HG02623 (cell line): ENCODE data around the gene BEAN1.
"Not testable (repeated sequence)": the region's sequence is repeated elsewhere in the genome, so short reads cannot be mapped to it uniquely, and the experiment has no call there.

Experiments
- ATAC-seq: cut with Tn5 transposase; IDR thresholded peaks from one replicate; pipeline ENCODE4 v1.9.1; 2021; ENCODE audit warnings: moderate library complexity; ENCODE audit not compliant: unreplicated experiment

The BEAN1 gene

DNA sequence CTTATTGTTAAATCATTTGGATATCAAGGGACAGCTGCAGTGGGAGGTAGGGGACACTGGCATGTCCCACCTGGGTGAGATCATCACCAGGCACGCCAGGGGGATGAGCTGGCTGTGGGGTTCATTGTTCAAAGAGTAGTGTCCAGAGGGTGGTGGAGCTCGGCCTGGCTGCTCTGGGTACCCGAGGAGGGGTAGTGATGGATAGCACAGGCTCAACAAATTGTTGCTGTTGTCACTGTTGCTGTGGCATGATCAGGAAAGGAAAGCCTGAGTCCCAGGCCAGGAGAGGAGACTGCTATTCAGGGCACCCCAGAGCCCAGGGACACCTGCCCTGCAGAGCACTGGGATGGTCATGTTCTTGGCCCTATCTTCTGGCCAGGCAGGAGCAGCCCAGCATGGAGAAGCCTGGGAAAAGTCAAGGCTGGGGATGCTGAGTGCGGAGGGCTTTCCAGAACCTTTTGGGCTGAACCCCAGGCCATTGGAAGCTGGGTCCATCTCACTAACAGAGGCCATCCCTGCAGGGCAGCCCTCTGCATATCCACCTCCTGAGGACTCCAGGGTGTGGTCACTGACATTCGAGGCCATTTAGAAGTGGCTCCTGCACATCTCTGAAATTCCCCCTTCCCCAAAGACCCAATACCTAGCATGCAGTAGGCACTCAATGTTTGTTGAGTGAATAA, 12.1 kb downstream of the BEAN1 start:
- ATAC-seq, result no peak

DNA sequence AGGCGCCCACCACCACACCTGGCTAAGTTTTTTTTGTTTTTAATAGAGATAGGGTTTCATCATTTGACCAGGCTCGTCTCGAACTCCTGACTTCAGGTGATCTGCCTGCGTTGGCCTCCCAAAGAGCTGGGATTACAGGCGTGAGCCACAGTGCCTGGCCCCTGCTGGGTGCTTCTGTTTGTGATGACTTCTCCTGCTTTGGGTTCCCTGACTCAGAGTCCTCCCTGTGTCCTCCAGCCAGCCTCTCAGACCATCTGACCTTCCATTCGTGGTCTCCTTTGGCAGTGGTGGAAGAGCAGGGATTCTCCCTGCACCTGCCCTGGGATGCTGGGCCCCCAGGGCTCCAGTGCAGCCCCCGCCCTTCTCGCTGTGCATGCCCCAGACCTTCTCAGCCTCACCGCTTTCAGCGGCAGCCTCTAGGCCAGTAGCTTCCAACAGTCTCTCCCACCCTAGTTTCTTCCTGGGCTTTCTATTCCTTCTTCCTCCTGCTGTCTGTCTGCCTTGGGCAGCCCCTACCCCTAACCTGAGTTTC, 13.2 kb downstream of the BEAN1 start:
- no peak for ATAC-seq

DNA sequence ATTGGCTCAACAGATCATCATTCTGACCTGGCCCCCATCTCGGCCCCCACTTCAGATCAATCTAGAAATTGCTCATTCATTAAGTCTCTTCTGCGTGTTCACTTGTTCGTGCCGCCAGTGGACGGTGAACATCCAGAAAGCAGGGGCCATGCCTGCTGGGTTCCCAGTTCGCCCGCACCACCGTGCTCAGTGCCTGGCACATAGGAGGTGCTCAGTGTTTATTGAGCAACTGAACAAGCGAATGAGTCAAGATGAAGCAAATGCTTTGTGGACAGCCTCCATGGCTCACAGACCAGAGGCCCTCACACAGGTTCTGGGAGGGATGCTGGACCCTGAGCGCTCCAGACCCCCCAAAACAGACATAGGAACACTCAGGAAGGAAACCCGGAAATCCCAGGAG, 13.9 kb downstream of the BEAN1 start:
- ATAC-seq, result no peak

DNA sequence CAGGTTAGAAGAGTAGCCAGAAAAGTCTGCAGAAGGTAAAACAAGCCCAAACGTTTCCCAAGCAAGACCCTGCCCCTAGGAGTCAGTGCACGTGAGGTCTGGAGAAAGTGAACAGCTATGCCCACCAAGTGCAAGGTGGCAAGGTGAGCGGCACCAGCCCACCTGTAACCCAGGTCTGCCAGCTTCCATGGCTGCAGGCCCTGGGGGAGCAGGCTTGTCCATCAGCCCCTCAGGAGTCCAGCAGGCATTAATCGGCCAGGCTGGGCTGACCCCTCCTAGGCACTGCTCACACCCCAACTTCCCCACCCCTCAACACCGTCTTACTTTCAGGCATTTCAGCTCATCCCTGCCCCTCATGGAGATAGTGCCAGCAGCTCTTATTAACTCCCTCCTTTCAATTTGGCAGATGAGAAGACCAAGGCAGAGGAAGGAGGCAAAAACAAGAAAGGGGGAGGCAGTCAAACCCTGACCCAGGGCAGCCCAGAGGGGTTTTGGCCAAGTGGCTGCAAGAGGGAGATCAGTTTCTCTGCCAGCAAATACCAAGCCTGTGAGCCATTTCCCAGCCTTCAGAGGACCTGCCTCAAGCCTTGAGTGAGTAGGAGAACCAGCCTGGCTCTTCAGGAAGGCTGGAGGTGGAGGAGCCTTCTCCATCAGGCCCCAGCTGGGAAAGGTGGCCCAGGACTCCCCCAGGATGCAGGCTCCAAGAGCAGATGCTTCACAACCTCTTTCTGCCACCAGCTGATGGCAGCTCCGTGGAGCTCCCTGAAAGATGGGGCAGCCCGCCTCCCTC, 14.7 kb downstream of the BEAN1 start:
- no peak for ATAC-seq

DNA sequence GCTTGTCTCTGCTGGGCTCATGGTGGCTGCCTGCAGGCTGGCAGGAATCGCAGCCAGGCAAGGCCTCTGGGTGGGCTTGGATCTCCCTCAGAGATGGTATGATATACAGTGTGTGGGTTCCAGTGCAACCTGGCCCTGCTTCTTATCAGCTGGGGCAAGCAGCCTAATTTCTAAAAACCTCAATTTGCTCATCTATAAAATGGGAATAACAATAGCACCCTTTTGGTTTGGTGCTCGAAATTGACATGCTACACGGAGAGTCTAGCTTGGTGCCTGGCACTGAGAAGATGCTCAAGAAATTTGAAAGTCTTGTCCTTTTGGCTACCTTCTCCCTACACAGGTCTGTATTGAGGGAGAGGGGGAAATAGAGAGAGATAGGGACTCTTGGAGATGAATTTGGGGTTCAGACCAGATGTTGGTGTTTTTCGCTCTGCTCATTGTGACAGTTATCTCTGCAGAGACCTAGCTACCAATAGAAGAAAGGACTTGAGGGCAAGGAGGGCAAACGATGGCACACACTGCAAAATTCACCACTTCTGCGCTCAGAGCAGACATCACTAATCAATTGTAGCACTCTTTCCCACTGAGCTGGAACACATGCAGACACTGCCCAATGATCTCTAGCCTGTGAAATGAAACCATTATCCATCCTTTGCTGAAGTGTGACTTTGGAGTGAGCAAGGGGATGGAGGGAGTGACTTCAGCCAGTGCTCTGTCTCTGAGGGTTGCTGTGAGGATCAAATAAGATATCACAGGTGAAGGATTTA, 15.6 kb downstream of the BEAN1 start:
- ATAC-seq, result no peak

GRCh38 chr16:66443269-66443652, 16.2 kb downstream of the BEAN1 start:
- no peak for ATAC-seq

- ATAC-seq, result no peak
Observed at GRCh38 chr16:66444049-66444481, 17.0 kb downstream of the BEAN1 start.

DNA sequence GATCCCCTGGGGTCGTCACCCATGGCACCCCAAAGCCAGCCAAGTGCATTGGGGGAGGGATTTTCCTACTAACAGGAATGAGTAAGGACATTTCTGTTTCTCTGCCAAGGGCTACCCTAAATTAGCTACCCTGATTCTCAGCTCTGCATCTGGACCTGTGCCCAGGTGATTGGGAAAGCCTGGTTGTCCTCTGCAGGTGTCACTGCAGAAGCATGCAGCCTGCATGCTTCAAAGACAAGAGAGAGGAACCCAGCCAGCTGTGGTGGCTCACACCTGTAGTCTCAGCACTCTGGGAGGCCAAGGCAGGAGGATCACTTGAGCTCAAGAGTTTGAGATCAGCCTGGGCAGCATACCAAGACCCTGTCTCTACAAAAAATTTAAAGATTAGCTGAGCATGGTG, 19.6 kb downstream of the BEAN1 start:
- ATAC-seq, result no peak

GRCh38 chr16:66447491-66447890, 20.4 kb downstream of the BEAN1 start:
- ATAC-seq, result no peak

- ATAC-seq, result no peak
Observed at GRCh38 chr16:66451548-66451947, 24.5 kb downstream of the BEAN1 start.

- not testable (repeated sequence) for ATAC-seq
Observed at GRCh38 chr16:66453230-66453629, 26.1 kb downstream of the BEAN1 start.

DNA sequence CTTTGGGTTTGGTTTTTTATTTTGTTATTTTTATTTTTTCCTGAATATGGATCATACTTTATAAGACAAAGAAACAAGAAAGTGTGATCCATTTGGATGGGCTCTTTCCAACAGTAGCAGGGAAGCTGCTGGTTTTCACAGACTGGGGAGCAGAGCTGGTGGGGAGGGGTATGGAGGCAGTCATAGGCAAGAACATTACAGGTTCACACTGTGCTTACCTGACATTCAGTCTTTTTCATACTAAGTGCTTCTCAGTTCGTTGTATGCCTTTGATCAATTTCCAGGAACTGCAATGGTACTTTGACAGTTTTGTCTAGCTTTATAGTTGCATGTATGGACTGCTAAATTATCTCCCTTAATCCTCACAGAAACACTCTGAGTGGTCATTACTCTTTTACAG, 27.7 kb downstream of the BEAN1 start:
- no peak for ATAC-seq

GRCh38 chr16:66455970-66456369, 28.9 kb downstream of the BEAN1 start:
- ATAC-seq, result no peak

DNA sequence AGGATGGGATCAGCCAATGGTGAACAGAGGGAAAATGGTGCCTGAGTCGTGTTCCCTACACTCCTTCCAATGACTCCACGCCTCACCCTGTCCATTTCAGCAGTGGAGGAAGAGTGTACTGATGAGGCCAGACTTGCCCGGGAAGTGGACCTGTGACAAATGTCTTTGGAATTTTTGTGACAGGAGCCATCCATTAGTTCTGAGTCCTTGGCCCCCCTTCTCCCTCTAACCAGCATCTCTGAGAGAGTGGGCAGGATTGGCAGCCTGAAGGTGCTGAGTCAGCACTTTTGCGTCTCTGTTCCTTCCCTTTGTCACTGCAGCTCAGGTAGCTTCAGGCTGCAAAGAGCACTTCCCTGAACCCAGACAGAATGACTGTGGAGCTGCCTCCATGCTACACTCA, 30.8 kb downstream of the BEAN1 start:
- no peak for ATAC-seq

- ATAC-seq, result no peak
Observed at GRCh38 chr16:66458292-66458691, 31.2 kb downstream of the BEAN1 start.

- ATAC-seq, result no peak
Observed at GRCh38 chr16:66458853-66459252, 31.8 kb downstream of the BEAN1 start.

DNA sequence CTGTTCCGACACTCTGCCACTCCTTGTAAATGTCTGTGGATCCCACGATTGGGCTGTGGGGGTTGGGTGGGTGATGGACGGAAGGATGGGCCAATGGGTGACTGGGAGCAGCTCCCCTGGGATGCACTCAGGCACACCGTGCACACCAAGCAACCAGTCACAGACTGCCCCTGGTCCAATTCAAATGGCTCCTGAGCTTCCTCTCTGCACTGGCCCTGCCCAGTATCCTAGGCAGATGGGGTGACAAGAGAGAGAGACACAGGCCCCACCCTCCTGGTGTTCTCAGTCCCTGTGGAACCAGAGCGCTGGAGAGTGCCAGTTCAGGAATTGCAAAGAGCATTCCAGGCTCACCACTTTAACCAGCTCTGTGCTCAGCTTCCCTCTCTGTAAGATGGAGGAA, 32.8 kb downstream of the BEAN1 start:
- no peak for ATAC-seq

DNA sequence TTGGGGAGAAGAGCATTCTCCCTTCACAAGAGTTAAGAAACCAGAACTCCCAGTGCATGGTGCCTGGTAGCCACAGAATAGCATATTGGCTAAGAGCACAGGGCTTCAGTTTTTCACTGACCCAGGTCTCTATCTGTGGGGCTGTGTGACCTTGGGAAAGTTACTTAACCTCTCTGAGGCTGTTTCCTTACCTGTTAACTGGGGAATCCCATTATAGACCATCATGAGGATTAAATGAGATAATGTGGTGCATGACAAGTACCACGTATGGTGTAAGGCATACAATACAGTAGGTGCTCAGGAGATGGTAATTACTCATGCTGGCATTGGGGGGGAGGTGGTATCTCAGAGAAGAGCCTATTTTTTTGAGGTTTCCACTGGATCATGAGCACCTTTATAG, 33.6 kb downstream of the BEAN1 start:
- no peak for ATAC-seq

GRCh38 chr16:66462912-66463311, 35.8 kb downstream of the BEAN1 start:
- ATAC-seq, result no peak

GRCh38 chr16:66465946-66466345, 38.9 kb downstream of the BEAN1 start:
- ATAC-seq, result not testable (repeated sequence)

GRCh38 chr16:66466636-66467035, 39.5 kb downstream of the BEAN1 start:
- ATAC-seq, result not testable (repeated sequence)

GRCh38 chr16:66467611-66468010, 40.5 kb downstream of the BEAN1 start:
- no peak for ATAC-seq
